Retinal pigment epithelial cell (primary cell): ENCODE results near the gene POU2F3.

Experiments
- DNase-seq: peaks from one replicate; pipeline ENCODE4 v3.0.0-alpha.2; 2010; ENCODE audit warnings: low read depth
- H3K4me3 ChIP-seq: 2 replicates; pipeline ENCODE4 v1.5.1; 2011; ENCODE audit warnings: mild to moderate bottlenecking, low read length, control low read depth, moderate library complexity
- TF ChIP-seq, protein P1 (sequence below): conservative IDR thresholded peaks from 2 replicates; pipeline ENCODE4 v1.5.1; 2011; ENCODE audit warnings: low read depth, low read length, control low read depth, inconsistent platforms

The POU2F3 gene

DNA sequence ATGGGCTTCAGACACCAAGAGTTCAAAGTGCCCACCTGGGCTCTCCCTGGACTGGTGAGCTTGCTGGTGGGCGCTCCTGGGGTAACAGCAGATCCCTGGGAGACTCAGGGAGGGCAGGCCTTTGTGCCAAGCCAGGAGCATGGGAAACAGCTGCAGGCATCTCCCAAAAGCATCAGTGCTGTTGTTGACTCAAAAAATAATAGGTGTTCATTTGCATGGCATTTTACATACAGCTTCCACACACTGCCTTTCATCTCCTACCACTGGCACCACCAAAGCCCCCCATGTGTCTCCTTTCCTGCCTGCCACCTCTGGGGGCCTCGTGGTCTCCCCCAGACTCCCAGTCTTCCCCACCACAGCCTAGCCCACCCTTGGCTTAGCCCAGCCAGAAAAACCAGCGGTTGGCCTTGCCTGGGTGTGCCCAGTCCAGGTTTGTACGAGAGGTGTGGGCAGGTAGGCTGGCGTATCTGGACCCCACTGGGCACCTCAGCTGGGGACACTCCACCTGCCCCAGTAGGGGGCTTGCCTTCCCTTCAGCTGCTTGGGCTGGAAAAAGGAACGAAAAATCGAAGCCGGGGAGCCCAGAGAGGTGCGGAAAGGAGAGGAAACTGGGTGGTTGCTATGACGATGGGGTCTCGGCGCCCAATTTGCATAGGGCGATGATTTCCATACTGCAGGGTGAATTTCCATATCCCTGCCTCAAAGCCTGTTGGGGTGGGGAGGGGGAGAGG is 15.0 kb downstream of the POU2F3 start:
- TF ChIP-seq, protein P1, sequence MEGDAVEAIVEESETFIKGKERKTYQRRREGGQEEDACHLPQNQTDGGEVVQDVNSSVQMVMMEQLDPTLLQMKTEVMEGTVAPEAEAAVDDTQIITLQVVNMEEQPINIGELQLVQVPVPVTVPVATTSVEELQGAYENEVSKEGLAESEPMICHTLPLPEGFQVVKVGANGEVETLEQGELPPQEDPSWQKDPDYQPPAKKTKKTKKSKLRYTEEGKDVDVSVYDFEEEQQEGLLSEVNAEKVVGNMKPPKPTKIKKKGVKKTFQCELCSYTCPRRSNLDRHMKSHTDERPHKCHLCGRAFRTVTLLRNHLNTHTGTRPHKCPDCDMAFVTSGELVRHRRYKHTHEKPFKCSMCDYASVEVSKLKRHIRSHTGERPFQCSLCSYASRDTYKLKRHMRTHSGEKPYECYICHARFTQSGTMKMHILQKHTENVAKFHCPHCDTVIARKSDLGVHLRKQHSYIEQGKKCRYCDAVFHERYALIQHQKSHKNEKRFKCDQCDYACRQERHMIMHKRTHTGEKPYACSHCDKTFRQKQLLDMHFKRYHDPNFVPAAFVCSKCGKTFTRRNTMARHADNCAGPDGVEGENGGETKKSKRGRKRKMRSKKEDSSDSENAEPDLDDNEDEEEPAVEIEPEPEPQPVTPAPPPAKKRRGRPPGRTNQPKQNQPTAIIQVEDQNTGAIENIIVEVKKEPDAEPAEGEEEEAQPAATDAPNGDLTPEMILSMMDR: no peak
- no peak overlapping the region for H3K4me3 ChIP-seq
- no peak for DNase-seq

DNA sequence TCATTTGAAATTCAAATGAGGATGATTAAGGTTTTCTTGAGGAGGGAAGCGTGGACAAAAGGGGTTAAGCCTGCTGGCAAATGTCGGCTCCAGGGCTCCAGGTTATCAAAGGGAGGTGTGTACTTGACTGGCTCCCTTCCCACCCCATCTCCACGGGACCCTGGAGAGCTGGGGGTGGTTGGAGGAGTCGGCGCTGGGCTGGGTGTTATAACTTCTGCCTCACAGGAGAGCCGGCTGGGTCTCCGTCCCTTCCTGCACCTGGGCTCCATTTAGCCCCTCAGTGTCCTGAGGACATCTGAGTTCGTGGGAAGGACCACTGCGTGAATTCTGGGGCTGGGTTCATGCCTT is 15.6 kb downstream of the POU2F3 start:
- TF ChIP-seq, protein P1: no peak
- no peak for DNase-seq
- H3K4me3 ChIP-seq: no peak overlapping the region

DNA sequence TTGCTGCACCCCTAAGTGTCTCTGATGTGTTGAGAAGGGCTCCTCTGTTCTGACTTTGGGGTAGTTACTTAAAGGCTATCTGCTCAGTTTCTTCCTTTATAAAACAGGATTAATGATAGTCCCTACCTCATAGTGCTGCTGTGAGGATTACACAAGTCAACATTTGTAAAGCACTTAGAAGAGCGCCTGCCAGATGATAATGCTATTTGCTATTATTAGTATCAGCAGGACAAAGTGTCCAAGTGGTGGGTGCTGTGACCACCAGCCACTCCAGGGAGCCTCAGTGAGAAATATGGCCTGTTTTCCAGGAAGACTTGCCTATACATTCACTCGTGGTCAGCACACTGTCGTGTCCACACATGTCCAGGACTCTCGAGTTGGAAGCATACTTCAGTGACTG is 16.2 kb downstream of the POU2F3 start:
- H3K4me3 ChIP-seq: no peak overlapping the region
- no peak for DNase-seq
- TF ChIP-seq, protein P1: no peak

DNA sequence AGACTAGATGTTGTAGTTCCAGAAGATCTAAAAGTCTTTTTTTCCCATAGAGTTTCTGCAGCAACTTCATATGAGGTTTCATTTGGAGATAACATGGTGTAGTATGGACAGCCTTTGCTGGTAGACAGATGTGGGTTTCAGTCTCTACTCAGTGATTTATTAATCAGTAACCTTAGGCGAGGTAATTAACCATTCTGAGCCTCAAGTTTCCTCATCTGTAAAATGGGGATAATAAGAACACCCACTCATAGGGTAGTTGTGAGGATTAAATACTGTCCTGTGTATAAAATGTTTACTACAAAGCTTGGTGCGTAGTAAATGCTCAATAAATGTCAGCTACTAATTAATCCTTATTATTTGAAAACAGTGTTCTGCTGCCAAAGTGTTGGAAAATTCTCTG is 16.8 kb downstream of the POU2F3 start:
- no peak overlapping the region for H3K4me3 ChIP-seq
- DNase-seq: no peak
- TF ChIP-seq, protein P1: no peak

DNA sequence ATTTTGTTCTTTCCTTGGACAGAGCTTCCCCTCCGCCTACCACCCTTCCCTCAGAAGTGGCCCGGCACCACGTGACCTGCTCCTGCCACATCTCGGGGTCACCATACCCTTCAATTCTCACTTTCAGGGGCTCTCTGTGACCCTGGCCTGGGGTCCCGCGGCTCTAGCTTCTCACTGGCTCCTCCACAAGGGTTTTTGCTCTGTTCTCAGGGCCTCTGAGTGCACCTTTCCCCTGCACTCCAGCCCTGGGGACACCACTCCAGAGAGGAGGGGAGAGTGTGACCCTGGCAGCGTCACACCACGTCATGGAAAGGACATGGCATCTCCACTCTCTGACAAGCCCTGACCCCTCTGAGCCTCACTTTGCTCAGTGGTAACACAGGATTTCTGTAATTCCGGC is 17.4 kb downstream of the POU2F3 start:
- TF ChIP-seq, protein P1: no peak
- no peak overlapping the region for H3K4me3 ChIP-seq
- DNase-seq: no peak

DNA sequence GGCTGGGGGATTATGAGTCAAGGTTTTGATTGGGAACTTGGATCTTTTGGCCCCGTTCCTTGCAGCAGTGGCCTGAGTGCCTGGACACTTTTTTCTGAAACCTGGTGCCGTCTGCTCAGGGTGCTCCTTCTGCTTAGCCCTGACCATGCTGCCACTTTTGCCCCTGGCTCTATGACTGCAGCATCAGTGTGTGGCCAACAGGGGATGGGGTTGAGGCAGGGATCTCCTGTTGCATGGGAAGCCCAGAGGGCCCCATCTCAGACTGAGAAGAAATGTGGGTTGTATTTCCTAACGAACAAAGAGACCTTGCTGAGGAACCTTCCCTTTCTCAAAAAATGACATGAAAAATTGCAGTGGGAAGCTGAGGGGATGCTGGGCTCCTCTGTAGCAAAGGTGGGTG is 18.7 kb downstream of the POU2F3 start:
- TF ChIP-seq, protein P1: no peak
- no peak for DNase-seq
- H3K4me3 ChIP-seq: no peak overlapping the region

DNA sequence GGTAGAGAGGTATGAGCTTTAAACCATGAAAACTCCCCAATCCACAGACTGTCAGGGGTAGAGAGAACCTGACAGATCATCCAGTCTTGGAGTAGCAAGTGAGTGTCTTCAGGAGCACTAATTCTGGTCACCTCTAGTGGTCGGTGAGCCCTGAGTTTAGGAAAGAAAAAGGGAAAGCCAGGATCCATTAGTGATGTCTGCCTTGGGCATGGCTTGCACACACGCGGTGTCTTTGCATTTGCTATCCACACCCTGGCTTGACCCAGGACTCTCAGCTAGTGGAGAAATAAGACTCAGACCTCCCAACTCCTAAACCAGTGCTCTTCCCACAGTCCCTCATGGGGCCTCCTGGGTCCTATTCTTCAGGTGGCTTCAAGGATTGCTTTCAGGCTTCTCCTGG is 19.3 kb downstream of the POU2F3 start:
- TF ChIP-seq, protein P1: no peak
- DNase-seq: no peak
- no peak overlapping the region for H3K4me3 ChIP-seq
